Tibial nerve (tissue), 4 donors: ENCODE results near the gene TLDC2. TPM values are rescaled to one million over a fixed set of nuclear protein-coding genes. Genes with fewer than 3 reads are reported as not detected.
A peak's percentile ranks its signal among the peaks of the same experiment; 100 is the strongest.

ENCODE experiments used
- DNase-seq, 2 donors: peaks; one replicate each; pipeline ENCODE4 v3.0.0-alpha.2; 2019; ENCODE audit warnings: low spot score in 2 of 2
- H3K27ac ChIP-seq, 4 donors: fragments of 200-600 bp; sonication (generic) in 3 of 4; one replicate each; pipeline ENCODE4 v1.5.1; 2017 to 2019; ENCODE audit warnings: mild to moderate bottlenecking in 1 of 4
- H3K27me3 ChIP-seq, 2 donors: fragments of 200-600 bp; sonication (generic) in 1 of 2; one replicate each; pipeline versions ENCODE4 v1.5.1 to v1.6.0; 2017 to 2019
- H3K36me3 ChIP-seq, 3 donors: fragments of 200-600 bp; sonication (generic); one replicate each; pipeline ENCODE4 v1.5.1; 2018 to 2019
- H3K4me1 ChIP-seq, 4 donors: fragments of 200-600 bp; sonication (generic) in 3 of 4; one replicate each; pipeline ENCODE4 v1.5.1; 2017 to 2019
- H3K4me3 ChIP-seq, 4 donors: fragments of 200-600 bp; sonication (generic) in 3 of 4; one replicate each; pipeline ENCODE4 v1.5.1; 2017 to 2019; ENCODE audit warnings: mild to moderate bottlenecking in 1 of 4, moderate library complexity in 1 of 4
- H3K9me3 ChIP-seq, 4 donors: fragments of 200-600 bp; sonication (generic) in 3 of 4; one replicate each; pipeline ENCODE4 v1.5.1; 2017 to 2019
- CTCF ChIP-seq, 5 experiments: fragments of 200-600 bp in 3 of 5; fragments of 450-650 bp in 2 of 5; sonication (generic) in 3 of 5; IDR thresholded peaks; one replicate each; pipeline ENCODE4 v1.5.1; 2016 to 2019; ENCODE audit warnings: antibody characterized with exemption in 5 of 5, mild to moderate bottlenecking in 3 of 5, moderate library complexity in 2 of 5
- EP300 ChIP-seq, 2 donors: sonication (generic); formaldehyde crosslinking; IDR thresholded peaks; one replicate each; pipeline ENCODE4 v1.6.1; 2017; ENCODE audit warnings: antibody characterized with exemption in 2 of 2, mild to moderate bottlenecking in 1 of 2
- POLR2A ChIP-seq, 2 donors: fragments of 450-650 bp; IDR thresholded peaks; one replicate each; pipeline ENCODE4 v1.6.1; 2017; ENCODE audit warnings: antibody characterized with exemption in 2 of 2, mild to moderate bottlenecking in 2 of 2, moderate library complexity in 2 of 2
- WGBS, 2 donors: methylation state at CpG; one replicate each; pipeline ENCODE4 v1.1.5; 2018; 5-methylcytosine and 5-hydroxymethylcytosine counted together
- total RNA-seq, 4 donors: library from RNA; depleted of rRNA; stranded (reverse); fragments of >200 nt; gene quantifications; one replicate each; pipeline ENCODE4 v1.1.0, GENCODE V29; 2016

TLDC2 gene
- total RNA-seq, 4 donors from 2014 or later: not detected

GRCh38 chr20:36856195-36856594 lies 19.7 kb upstream of the TLDC2 start:
- Histone ChIP-seq H3K4me3 (no peak overlapping the region), H3K27ac (peak overlapping the region; percentile 62 to 91 (median 78)), H3K27me3 (no peaks in the 10 kb centered on the region), H3K9me3 (no peaks in the 10 kb centered on the region), H3K36me3 (no peaks in the 10 kb centered on the region), H3K4me1 (peaks cover 0 to 97% (median 69%) of the 10 kb centered on the region in 4 donors)
- 19 to 29% methylated on average over 3 of the region's 3 CpGs for WGBS, 2 donors
- no peak for TF ChIP-seq POLR2A (IDR thresholded peaks at IDR 0.05)
- DNase-seq: no peak

GRCh38 chr20:36856691-36857635 lies 19.0 kb upstream of the TLDC2 start:
- no peak for DNase-seq
- WGBS, 2 donors: 44 to 49% methylated on average over 11 to 17 of the region's 17 CpGs
- Histone ChIP-seq H3K9me3 (no peaks in the 10 kb centered on the region), H3K4me3 (no peak overlapping the region), H3K27me3 (no peaks in the 10 kb centered on the region), H3K4me1 (peaks cover 0 to 97% (median 71%) of the 10 kb centered on the region in 4 donors), H3K27ac (peak overlapping the region; percentile 62 to 91 (median 78)), H3K36me3 (no peaks in the 10 kb centered on the region)
- TF ChIP-seq EP300 (IDR thresholded peaks at IDR 0.05) (peak in 1 of 2 donors; percentile 42), POLR2A (IDR thresholded peaks at IDR 0.05) (no peak)

GRCh38 chr20:36859282-36859555 lies 16.7 kb upstream of the TLDC2 start:
- no peaks in the 10 kb centered on the region for H3K9me3 ChIP-seq
- DNase-seq: no peak
- no peak overlapping the region for H3K4me3 ChIP-seq
- peaks cover 0 to 83% (median 61%) of the 10 kb centered on the region in 4 donors for H3K4me1 ChIP-seq
- H3K27ac ChIP-seq: peak overlapping the region in 2 of 4 donors; percentile 96 to 97
- WGBS, 2 donors: 70 to 73% methylated on average over 4 of the region's 4 CpGs
- TF ChIP-seq EP300 (IDR thresholded peaks at IDR 0.05) (no peak), POLR2A (IDR thresholded peaks at IDR 0.05) (no peak)
- no peaks in the 10 kb centered on the region for H3K36me3 ChIP-seq
- no peaks in the 10 kb centered on the region for H3K27me3 ChIP-seq

- 42% methylated on average over 6 of the region's 6 CpGs for WGBS, 2 donors
- TF ChIP-seq CTCF (IDR thresholded peaks at IDR 0.05): no peak
- H3K27ac ChIP-seq: peak overlapping the region in 3 of 4 donors; percentile 35 to 97 (median 96)
- H3K4me1 ChIP-seq: peaks cover 0 to 83% (median 55%) of the 10 kb centered on the region in 4 donors
- H3K4me3 ChIP-seq: no peak overlapping the region
- no peaks in the 10 kb centered on the region for H3K27me3 ChIP-seq
- no peaks in the 10 kb centered on the region for H3K36me3 ChIP-seq
- DNase-seq: no peak
- no peaks in the 10 kb centered on the region for H3K9me3 ChIP-seq
Measured at GRCh38 chr20:36859700-36860330, 16.1 kb upstream of the TLDC2 start.

GRCh38 chr20:36860339-36860738 lies 15.6 kb upstream of the TLDC2 start:
- Histone ChIP-seq H3K36me3 (no peaks in the 10 kb centered on the region), H3K9me3 (no peaks in the 10 kb centered on the region), H3K27me3 (no peaks in the 10 kb centered on the region), H3K4me1 (peaks cover 0 to 79% (median 51%) of the 10 kb centered on the region in 4 donors), H3K27ac (peak overlapping the region in 3 of 4 donors; percentile 35 to 97 (median 96)), H3K4me3 (no peak overlapping the region)
- WGBS, 2 donors: 47 to 51% methylated on average over 5 of the region's 5 CpGs
- DNase-seq: no peak
- TF ChIP-seq POLR2A (IDR thresholded peaks at IDR 0.05): no peak
- TF ChIP-seq EP300 (IDR thresholded peaks at IDR 0.05): no peak
- no peak for TF ChIP-seq CTCF (IDR thresholded peaks at IDR 0.05)

- H3K27ac ChIP-seq: peak overlapping the region; percentile 87 to 97 (median 94)
- peaks cover 0 to 73% (median 44%) of the 10 kb centered on the region in 4 donors for H3K4me1 ChIP-seq
- no peak for TF ChIP-seq POLR2A (IDR thresholded peaks at IDR 0.05)
- TF ChIP-seq CTCF (IDR thresholded peaks at IDR 0.05): no peak
- no peak for TF ChIP-seq EP300 (IDR thresholded peaks at IDR 0.05)
- H3K27me3 ChIP-seq: no peaks in the 10 kb centered on the region
- H3K36me3 ChIP-seq: no peaks in the 10 kb centered on the region
- no peak for DNase-seq
- no peaks in the 10 kb centered on the region for H3K9me3 ChIP-seq
- 64 to 65% methylated on average over 13 to 14 of the region's 14 CpGs for WGBS, 2 donors
- peak overlapping the region; percentile 50 to 90 (median 66) for H3K4me3 ChIP-seq
Measured at GRCh38 chr20:36860811-36861624, 14.9 kb upstream of the TLDC2 start.
